ENCODE results near the gene FBXO31. TPM values are rescaled to one million over a fixed set of nuclear protein-coding genes. Genes with fewer than 3 reads are reported as not detected.

FBXO31 gene
- total and polyA plus RNA-seq, 2 donors (not counting 3 experiments of a cell fraction or from before 2014, with no cell fraction given): 17.1 to 31.8 TPM

DNA sequence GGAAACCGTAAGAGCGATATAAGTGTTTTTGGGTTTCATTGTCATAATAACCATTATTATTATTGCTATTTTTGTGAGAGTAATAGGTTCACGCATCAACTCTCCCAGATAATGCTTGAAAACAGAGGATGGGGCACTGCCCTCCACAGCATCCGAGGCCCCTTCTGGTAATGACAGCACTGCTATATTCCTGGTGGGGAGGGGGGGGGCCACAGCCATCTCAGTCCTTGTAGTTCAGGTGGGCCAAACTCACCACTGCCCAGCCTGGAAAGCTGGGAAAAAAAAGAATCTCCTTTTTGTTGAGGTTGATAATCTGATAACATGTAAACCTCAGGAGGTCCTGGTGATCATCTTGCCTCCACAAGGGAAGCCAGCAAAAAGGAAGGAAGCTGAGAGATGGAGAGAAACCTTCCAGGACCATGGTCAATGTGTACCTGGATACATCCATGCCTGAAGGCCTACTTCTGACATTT lies 67.1 kb downstream of the FBXO31 start:
- POLR2A ChIA-PET: interaction anchor here (1.0 kb wide), 1 partner anchor 67 kb away, joined by 6 read pairs; the partner anchor contains the start of gene FBXO31
- TF ChIP-seq, protein P1, sequence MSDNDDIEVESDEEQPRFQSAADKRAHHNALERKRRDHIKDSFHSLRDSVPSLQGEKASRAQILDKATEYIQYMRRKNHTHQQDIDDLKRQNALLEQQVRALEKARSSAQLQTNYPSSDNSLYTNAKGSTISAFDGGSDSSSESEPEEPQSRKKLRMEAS (IDR thresholded peaks at IDR 0.05; ENCODE audit: insufficient read depth, insufficient read length): no peak
- TF ChIP-seq, protein P2, sequence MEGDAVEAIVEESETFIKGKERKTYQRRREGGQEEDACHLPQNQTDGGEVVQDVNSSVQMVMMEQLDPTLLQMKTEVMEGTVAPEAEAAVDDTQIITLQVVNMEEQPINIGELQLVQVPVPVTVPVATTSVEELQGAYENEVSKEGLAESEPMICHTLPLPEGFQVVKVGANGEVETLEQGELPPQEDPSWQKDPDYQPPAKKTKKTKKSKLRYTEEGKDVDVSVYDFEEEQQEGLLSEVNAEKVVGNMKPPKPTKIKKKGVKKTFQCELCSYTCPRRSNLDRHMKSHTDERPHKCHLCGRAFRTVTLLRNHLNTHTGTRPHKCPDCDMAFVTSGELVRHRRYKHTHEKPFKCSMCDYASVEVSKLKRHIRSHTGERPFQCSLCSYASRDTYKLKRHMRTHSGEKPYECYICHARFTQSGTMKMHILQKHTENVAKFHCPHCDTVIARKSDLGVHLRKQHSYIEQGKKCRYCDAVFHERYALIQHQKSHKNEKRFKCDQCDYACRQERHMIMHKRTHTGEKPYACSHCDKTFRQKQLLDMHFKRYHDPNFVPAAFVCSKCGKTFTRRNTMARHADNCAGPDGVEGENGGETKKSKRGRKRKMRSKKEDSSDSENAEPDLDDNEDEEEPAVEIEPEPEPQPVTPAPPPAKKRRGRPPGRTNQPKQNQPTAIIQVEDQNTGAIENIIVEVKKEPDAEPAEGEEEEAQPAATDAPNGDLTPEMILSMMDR (IDR thresholded peaks at IDR 0.05; ENCODE audit: extremely low read depth in 1 of 2, insufficient read depth in 1 of 2, low read depth in 1 of 2, low read length in 2 of 2): no peak
- TF ChIP-seq JUN (IDR thresholded peaks at IDR 0.05; ENCODE audit: borderline replicate concordance, insufficient read depth, insufficient read length, low read depth) (no peak), FOS (IDR thresholded peaks at IDR 0.05; ENCODE audit: borderline replicate concordance, insufficient read depth, low read length) (no peak), GATA2 (IDR thresholded peaks at IDR 0.05; ENCODE audit: insufficient read depth, insufficient read length, low read depth, low read length) (no peak), POLR2A (IDR thresholded peaks at IDR 0.05; ENCODE audit: low read depth, low read length) (no peak), MYC (IDR thresholded peaks at IDR 0.05; ENCODE audit: low read depth, low read length) (no peak), EZH2 (IDR thresholded peaks at IDR 0.05; ENCODE audit: borderline replicate concordance, low read depth, low read length, severe bottlenecking) (no peak)
- peak overlapping the region; percentile 98 for H3K9ac ChIP-seq (replicated peaks; ENCODE audit: extremely low read depth, insufficient read depth, low read length)

More for the DNA sequence above, 67.1 kb downstream of the FBXO31 start:
- intact Hi-C loops (cut with micrococcal nuclease): loop anchor here (2.0 to 5.0 kb wide), 3 partner anchors 66 to 929 kb away; partner anchors contain the start of gene FBXO31
- peak overlapping the region; percentile 91 for H3K4me2 ChIP-seq (ENCODE audit: insufficient read depth, low read length)
- CTCF ChIA-PET: interaction anchor here (0.7 to 1.7 kb wide), 5 partner anchors 11 to 67 kb away, joined by 3 to 5 read pairs (median 5); partner anchors contain the start of gene FBXO31
- no peak for DNase-seq (ENCODE audit: low read depth, low spot score)
- no peaks in the 10 kb centered on the region for H3K36me3 ChIP-seq (ENCODE audit: control insufficient read depth in 2 of 2, extremely low read depth in 1 of 2, insufficient read depth in 2 of 2, low read length in 2 of 2)
- peaks cover 11% of the 10 kb centered on the region for H3K79me2 ChIP-seq (ENCODE audit: control insufficient read depth, insufficient read depth, low read length)
- peak overlapping the region; percentile 84 for H3K27ac ChIP-seq (ENCODE audit: insufficient read depth, low read depth, low read length)
- no peaks in the 10 kb centered on the region for H4K20me1 ChIP-seq (replicated peaks; ENCODE audit: control insufficient read depth, extremely low read depth, insufficient read depth, low read length)
- no TSS peak for BruUV-seq (replicated peaks)
- peaks cover 7% of the 10 kb centered on the region for H3K4me1 ChIP-seq (ENCODE audit: control insufficient read depth, extremely low read depth, insufficient read depth, low read length)
- no peaks in the 10 kb centered on the region for H3K9me1 ChIP-seq (replicated peaks; ENCODE audit: control insufficient read depth, extremely low read depth, insufficient read depth, low read length)
- no peaks in the 10 kb centered on the region for H3K9me3 ChIP-seq (replicated peaks; ENCODE audit: control insufficient read depth, insufficient read depth, low read length)
- no peaks in the 10 kb centered on the region for H3K27me3 ChIP-seq (ENCODE audit: control insufficient read depth in 2 of 2, insufficient read depth in 2 of 2, low read length in 2 of 2)
- dilution Hi-C loops (cut with MboI; ENCODE audit: extremely low pct_ligation_motif_present, low sequenced_read_pairs): no loop called here
- H2AFZ ChIP-seq (ENCODE audit: low read depth, low read length): peak overlapping the region; percentile 93
- FAIRE-seq: no peak
- H3K4me3 ChIP-seq (replicated peaks in 1 of 3; ENCODE audit: insufficient read depth in 1 of 3, low read depth in 1 of 3, low read length in 3 of 3): peak overlapping the region in 2 of 3 experiments; percentile 91 to 99

Measured in endothelial cell of umbilical vein (primary cell).